HL-60 (cell line): ENCODE measurements around the gene CSMD2.

ENCODE experiments used
- CTCF ChIP-seq: IDR thresholded peaks from one replicate; pipeline ENCODE4 v1.5.1; 2011; ENCODE audit warnings: low read length, control low read depth, inconsistent platforms; ENCODE audit not compliant: insufficient read depth
- POLR2AphosphoS5 ChIP-seq: IDR thresholded peaks from 2 replicates; pipeline ENCODE4 v1.6.1; 2012; ENCODE audit warnings: low read depth

GRCh38 chr1:33471416-33471815 is 693.6 kb downstream of the CSMD2 start:
- TF ChIP-seq CTCF (no peak), POLR2AphosphoS5 (no peak)
